WI38 (cell line): ENCODE results near the gene BOK.

Experiments used
- H3K4me3 ChIP-seq: 2 replicates; pipeline ENCODE4 v1.5.1; 2011; ENCODE audit warnings: low read depth, mild to moderate bottlenecking, control low read depth, low read length
- CTCF ChIP-seq: IDR thresholded peaks from 2 replicates; pipeline ENCODE4 v1.5.1; 2012; ENCODE audit warnings: low read depth, mild to moderate bottlenecking, control low read depth, low read length

The BOK gene

GRCh38 chr2:241601841-241602240, 43.3 kb downstream of the BOK start:
- no peak for TF ChIP-seq CTCF
- H3K4me3 ChIP-seq = no peak overlapping the region

GRCh38 chr2:241602720-241603119, 44.2 kb downstream of the BOK start:
- no peak overlapping the region for H3K4me3 ChIP-seq
- TF ChIP-seq CTCF = no peak

GRCh38 chr2:241603686-241604085, 45.1 kb downstream of the BOK start:
- TF ChIP-seq CTCF = no peak
- no peak overlapping the region for H3K4me3 ChIP-seq

GRCh38 chr2:241606186-241606585, 47.6 kb downstream of the BOK start:
- no peak for TF ChIP-seq CTCF

GRCh38 chr2:241607162-241607885, 48.8 kb downstream of the BOK start:
- no peak for TF ChIP-seq CTCF
- H3K4me3 ChIP-seq = no peak overlapping the region

More at GRCh38 chr2:241606186-241606585, 47.6 kb downstream of the BOK start:
- no peak overlapping the region for H3K4me3 ChIP-seq

- TF ChIP-seq CTCF = no peak
- no peak overlapping the region for H3K4me3 ChIP-seq
Observed at GRCh38 chr2:241608881-241609280, 50.3 kb downstream of the BOK start.

- peak; percentile 48 for TF ChIP-seq CTCF
- H3K4me3 ChIP-seq = peak overlapping the region; percentile 44
Observed at GRCh38 chr2:241609859-241610793, 51.6 kb downstream of the BOK start.
